GM12801 (cell line): ENCODE data around the gene IFI30.

Experiments used
- TF ChIP-seq, protein P1 (sequence below): IDR thresholded peaks from one replicate; pipeline ENCODE4 v1.5.1; 2011; ENCODE audit warnings: control low read depth; ENCODE audit not compliant: insufficient read length; ENCODE audit errors: extremely low read depth

Gene IFI30

DNA sequence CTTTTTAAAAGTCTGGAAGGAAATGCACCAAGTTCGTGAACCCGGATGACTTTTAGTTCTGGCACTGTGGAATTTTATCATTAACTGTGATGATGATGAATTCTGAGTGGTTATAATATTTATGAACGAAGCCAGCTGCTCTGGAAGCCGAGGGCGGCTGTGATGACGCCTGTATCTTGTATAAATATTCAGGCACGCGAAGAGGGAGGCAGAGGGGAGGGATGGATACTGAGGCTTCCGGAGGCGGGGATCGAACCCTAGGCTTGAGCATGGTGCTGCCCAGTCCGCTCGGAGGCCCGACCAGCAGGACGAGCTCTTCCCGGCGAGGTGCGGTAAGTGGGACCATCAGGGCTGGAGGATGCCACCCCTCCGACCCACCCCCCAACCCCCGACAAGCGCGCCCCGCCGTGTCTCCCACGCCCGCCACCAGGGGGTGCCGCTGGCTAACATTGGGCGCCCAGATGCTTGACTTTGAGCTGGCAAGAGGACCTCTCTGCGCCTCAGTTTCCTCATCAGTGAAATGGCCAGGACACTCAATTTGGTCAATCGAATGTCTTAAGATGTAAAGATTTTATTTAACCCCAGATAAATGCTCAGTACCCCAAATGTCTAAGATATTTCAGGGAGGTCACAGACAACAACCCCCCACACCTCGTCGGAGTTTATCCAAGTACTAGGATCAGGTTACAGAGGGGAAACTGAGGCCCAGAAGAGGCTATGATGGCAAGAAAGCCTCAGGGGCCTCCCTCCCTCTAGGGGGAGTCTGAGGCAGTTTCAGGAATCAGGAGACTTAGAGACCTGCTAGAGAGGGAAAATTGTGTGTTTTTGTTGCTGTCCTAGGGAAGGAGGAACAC is 34.7 kb downstream of the IFI30 start:
- TF ChIP-seq, protein P1, sequence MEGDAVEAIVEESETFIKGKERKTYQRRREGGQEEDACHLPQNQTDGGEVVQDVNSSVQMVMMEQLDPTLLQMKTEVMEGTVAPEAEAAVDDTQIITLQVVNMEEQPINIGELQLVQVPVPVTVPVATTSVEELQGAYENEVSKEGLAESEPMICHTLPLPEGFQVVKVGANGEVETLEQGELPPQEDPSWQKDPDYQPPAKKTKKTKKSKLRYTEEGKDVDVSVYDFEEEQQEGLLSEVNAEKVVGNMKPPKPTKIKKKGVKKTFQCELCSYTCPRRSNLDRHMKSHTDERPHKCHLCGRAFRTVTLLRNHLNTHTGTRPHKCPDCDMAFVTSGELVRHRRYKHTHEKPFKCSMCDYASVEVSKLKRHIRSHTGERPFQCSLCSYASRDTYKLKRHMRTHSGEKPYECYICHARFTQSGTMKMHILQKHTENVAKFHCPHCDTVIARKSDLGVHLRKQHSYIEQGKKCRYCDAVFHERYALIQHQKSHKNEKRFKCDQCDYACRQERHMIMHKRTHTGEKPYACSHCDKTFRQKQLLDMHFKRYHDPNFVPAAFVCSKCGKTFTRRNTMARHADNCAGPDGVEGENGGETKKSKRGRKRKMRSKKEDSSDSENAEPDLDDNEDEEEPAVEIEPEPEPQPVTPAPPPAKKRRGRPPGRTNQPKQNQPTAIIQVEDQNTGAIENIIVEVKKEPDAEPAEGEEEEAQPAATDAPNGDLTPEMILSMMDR: no peak

DNA sequence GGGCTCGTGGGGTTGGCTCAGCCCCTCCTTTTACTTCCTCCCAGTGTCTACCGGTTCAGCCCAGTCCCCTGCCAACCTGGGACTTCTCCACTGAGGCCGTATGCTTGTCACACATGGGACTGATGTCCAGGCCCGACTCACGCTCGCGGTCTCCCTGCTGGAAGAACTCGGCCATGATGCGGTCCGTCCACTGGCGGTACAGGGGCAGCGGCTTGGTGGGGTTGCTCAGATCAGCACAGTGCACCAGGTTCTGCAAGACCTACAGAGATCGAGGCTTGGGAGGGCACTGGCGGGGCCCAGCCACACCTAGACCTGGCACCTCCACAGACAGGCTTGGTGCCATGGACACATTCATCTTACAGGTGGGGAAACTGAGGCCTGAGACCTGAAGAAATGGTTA is 38.1 kb downstream of the IFI30 start:
- TF ChIP-seq, protein P1: no peak

- TF ChIP-seq, protein P1: no peak
Measured at GRCh38 chr19:18214779-18215433, 41.3 kb downstream of the IFI30 start.

- TF ChIP-seq, protein P1: no peak
Measured at GRCh38 chr19:18216789-18217188, 43.2 kb downstream of the IFI30 start.

- TF ChIP-seq, protein P1: no peak
Measured at GRCh38 chr19:18218159-18218558, 44.5 kb downstream of the IFI30 start.

- TF ChIP-seq, protein P1: no peak
Measured at GRCh38 chr19:18218600-18218999, 45.0 kb downstream of the IFI30 start.

DNA sequence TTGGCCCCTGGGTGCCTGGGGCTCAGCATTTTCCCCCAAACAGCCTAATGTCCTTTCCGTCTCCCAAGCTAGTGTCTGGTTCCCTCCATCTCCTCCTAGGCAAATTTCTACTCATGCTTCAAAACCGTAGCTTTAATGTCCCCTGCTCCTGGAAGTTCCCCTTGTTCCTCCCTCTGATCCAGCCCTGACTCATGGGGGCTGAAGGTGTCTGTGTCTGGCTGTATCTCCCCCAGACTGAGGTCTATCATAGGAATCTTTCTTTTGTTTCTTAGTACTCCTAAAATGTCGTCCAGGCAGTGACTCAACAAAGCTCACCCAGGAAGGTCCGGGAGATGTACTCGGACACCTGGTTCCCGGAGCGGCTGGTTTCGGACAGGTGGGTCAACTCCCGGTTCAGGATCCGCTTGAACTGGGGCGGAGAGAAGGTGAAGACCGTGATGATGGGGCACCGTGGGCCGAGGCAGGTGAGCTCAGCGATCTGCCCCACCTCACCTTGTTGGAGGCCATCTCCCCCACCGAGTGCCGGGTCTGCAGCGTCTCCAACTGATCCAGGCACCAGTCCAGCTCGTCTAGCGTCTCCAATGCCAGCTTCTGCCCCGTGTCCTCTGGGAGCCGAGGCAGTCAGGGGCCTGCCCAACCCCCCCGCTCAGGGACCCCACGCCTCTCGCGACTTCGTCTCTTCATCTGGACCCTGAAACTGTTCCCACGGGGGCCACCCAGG is 46.5 kb downstream of the IFI30 start:
- TF ChIP-seq, protein P1: no peak
